Thyroid gland (tissue), 4 donors: Measurements from ENCODE around the gene SMARCB1. TPM values are rescaled to one million over a fixed set of nuclear protein-coding genes. Genes with fewer than 3 reads are reported as not detected.

Source experiments
- DNase-seq, 2 donors: peaks; one replicate each; pipeline ENCODE4 v3.0.0-alpha.2; 2019
- H3K27ac ChIP-seq, 3 donors: fragments of 200-600 bp; sonication (generic); 1 replicate in 2 of 3; 2 replicates in 1 of 3; pipeline ENCODE4 v1.5.1; 2016 to 2019; ENCODE audit warnings: mild to moderate bottlenecking in 1 of 3, moderate library complexity in 1 of 3
- H3K27me3 ChIP-seq: fragments of 200-600 bp; sonication (generic); one replicate; pipeline ENCODE4 v1.5.1; 2019
- H3K36me3 ChIP-seq, 2 donors: fragments of 200-600 bp; sonication (generic); one replicate each; pipeline ENCODE4 v1.5.1; 2016 to 2019
- H3K4me1 ChIP-seq, 2 donors: fragments of 200-600 bp; sonication (generic); one replicate each; pipeline ENCODE4 v1.5.1; 2017 to 2019
- H3K4me3 ChIP-seq, 3 donors: fragments of 200-600 bp; sonication (generic); replicated peaks in 1 of 3; 1 replicate in 2 of 3; 2 replicates in 1 of 3; pipeline ENCODE4 v1.5.1; 2016; ENCODE audit warnings: mild to moderate bottlenecking in 1 of 3
- H3K9me3 ChIP-seq: fragments of 200-600 bp; sonication (generic); one replicate; pipeline ENCODE4 v1.5.1; 2017
- POLR2A ChIP-seq, 2 donors: fragments of 450-650 bp; IDR thresholded peaks; one replicate each; pipeline ENCODE4 v1.6.1; 2017; ENCODE audit warnings: antibody characterized with exemption in 2 of 2, mild to moderate bottlenecking in 2 of 2, moderate library complexity in 1 of 2
- WGBS, 2 donors: methylation state at CpG; one replicate each; pipeline ENCODE4 v1.1.5; 2017; 5-methylcytosine and 5-hydroxymethylcytosine counted together
- intact Hi-C: fragments of 100-400 bp; cut with DNase I; formaldehyde crosslinking; loops from one replicate; pipeline ENCODE4 v1.15.1; 2023
- total RNA-seq, 4 donors: library from RNA; depleted of rRNA; stranded (reverse); fragments of >200 nt; gene quantifications; one replicate each; pipeline ENCODE4 v1.2.3, GENCODE V29; 2016
- TF ChIP-seq, protein P1 (sequence below), 6 experiments: fragments of 200-600 bp in 3 of 6; fragments of 450-650 bp in 3 of 6; sonication (generic) in 3 of 6; IDR thresholded peaks; one replicate each; pipeline ENCODE4 v1.5.1; 2016 to 2019; ENCODE audit warnings: antibody characterized with exemption in 6 of 6, mild to moderate bottlenecking in 2 of 6, inconsistent platforms in 1 of 6, moderate library complexity in 1 of 6

SMARCB1 gene
- total RNA-seq, 4 donors from 2014 or later: 59.8 to 107 (median 75.4) TPM

DNA sequence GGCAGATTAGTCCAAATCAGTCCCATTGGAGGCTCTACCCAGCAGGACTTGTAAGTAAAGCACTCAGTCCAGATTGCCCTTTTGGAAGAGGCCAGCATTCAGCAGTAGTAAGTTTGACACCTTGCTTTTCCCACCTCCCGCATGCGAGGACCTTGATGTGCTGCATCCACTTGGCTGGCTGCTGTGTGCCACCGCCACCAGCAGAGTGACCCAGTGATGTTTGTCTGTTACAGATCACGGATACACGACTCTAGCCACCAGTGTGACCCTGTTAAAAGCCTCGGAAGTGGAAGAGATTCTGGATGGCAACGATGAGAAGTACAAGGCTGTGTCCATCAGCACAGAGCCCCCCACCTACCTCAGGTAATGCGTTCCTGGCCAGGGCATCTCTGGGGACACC is 6.6 kb downstream of the SMARCB1 start:
- no peaks in the 10 kb centered on the region for H3K27me3 ChIP-seq
- no peaks in the 10 kb centered on the region for H3K9me3 ChIP-seq
- DNase-seq: no peak
- 95% methylated on average over 8 of the region's 8 CpGs for WGBS, 2 donors
- TF ChIP-seq, protein P1, sequence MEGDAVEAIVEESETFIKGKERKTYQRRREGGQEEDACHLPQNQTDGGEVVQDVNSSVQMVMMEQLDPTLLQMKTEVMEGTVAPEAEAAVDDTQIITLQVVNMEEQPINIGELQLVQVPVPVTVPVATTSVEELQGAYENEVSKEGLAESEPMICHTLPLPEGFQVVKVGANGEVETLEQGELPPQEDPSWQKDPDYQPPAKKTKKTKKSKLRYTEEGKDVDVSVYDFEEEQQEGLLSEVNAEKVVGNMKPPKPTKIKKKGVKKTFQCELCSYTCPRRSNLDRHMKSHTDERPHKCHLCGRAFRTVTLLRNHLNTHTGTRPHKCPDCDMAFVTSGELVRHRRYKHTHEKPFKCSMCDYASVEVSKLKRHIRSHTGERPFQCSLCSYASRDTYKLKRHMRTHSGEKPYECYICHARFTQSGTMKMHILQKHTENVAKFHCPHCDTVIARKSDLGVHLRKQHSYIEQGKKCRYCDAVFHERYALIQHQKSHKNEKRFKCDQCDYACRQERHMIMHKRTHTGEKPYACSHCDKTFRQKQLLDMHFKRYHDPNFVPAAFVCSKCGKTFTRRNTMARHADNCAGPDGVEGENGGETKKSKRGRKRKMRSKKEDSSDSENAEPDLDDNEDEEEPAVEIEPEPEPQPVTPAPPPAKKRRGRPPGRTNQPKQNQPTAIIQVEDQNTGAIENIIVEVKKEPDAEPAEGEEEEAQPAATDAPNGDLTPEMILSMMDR (IDR thresholded peaks at IDR 0.05): no peak
- TF ChIP-seq POLR2A (IDR thresholded peaks at IDR 0.05): no peak
- H3K4me1 ChIP-seq: peaks cover 8 to 9% of the 10 kb centered on the region in 2 donors
- no peak overlapping the region for H3K27ac ChIP-seq
- H3K4me3 ChIP-seq: no peak overlapping the region
- H3K36me3 ChIP-seq: peaks cover 37 to 48% of the 10 kb centered on the region in 2 donors
- intact Hi-C loops: no loop called here

DNA sequence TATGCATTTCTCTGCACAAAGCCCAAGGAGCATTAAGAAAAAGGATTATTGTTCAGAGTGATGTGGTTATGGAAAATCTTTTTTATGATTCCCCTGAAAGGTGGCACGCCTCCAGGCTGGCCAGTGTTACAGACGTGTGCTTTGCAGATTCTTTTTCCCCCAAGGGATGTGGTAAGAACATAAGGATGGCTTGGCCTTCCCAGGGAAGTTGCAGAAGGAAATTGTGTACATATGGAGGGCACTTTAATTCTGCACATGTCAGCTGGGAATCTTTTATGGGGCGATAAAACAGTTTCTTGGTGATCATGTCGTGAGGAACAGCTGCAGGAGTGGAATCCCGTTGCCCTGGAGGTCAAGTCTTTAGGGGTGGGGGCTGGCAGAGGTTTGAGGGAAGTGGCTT is 9.7 kb downstream of the SMARCB1 start:
- no peak overlapping the region for H3K27ac ChIP-seq
- H3K4me3 ChIP-seq: no peak overlapping the region
- no peaks in the 10 kb centered on the region for H3K27me3 ChIP-seq
- intact Hi-C loops: no loop called here
- 81 to 87% methylated on average over 5 of the region's 5 CpGs for WGBS, 2 donors
- H3K4me1 ChIP-seq: peaks cover 0 to 8% of the 10 kb centered on the region in 2 donors
- no peaks in the 10 kb centered on the region for H3K9me3 ChIP-seq
- peaks cover 54 to 67% of the 10 kb centered on the region in 2 donors for H3K36me3 ChIP-seq
- no peak for DNase-seq
- no peak for TF ChIP-seq POLR2A (IDR thresholded peaks at IDR 0.05)
- TF ChIP-seq, protein P1 (IDR thresholded peaks at IDR 0.05): no peak

DNA sequence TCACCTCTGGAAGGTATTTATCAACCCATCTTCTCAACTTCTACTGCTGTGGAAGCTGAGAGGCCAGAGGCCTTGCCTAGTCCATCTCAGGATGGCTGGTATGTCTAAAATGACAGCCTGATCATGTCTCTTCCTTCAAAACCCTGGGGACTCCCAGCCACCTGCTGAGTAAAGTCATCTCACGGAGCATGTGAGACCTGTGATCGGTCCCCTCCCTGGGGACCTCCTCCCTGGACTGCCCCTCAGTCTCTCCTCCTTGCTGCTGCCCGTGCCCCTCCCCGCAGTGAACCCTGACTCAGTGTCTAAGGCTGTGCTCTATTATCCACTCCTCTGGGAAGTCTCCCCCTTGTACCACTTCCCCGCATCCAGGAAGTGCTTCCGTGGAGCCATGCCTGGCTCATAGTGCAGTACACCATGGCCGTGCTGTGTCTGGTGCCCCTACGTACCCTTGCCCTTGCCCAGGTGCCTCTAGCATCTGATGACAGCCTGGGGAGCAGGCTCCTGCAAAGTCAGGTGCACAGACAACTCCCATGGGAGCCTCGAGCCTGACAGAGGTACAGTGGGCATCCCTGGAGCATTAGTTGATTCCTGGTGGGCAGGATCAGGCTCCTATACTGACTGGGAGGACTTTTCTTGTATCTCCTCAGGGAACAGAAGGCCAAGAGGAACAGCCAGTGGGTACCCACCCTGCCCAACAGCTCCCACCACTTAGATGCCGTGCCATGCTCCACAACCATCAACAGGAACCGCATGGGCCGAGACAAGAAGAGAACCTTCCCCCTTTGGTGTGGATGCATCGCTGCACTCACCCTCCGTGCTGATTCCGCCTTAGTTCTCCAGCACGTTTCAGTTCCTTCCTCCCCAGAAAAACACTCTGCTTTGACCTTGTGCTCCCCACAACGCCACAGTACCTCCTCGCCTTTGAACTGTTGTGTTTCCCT is 13.8 kb downstream of the SMARCB1 start:
- peaks cover 65 to 74% of the 10 kb centered on the region in 2 donors for H3K36me3 ChIP-seq
- intact Hi-C loops: no loop called here
- TF ChIP-seq POLR2A (IDR thresholded peaks at IDR 0.05): no peak
- TF ChIP-seq, protein P1 (IDR thresholded peaks at IDR 0.05): no peak
- H3K27me3 ChIP-seq: no peaks in the 10 kb centered on the region
- peaks cover 0 to 9% of the 10 kb centered on the region in 2 donors for H3K4me1 ChIP-seq
- H3K4me3 ChIP-seq: no peak overlapping the region
- H3K27ac ChIP-seq: no peak overlapping the region
- no peaks in the 10 kb centered on the region for H3K9me3 ChIP-seq
- no peak for DNase-seq
- WGBS, 2 donors: 90 to 92% methylated on average over 17 to 18 of the region's 18 CpGs

DNA sequence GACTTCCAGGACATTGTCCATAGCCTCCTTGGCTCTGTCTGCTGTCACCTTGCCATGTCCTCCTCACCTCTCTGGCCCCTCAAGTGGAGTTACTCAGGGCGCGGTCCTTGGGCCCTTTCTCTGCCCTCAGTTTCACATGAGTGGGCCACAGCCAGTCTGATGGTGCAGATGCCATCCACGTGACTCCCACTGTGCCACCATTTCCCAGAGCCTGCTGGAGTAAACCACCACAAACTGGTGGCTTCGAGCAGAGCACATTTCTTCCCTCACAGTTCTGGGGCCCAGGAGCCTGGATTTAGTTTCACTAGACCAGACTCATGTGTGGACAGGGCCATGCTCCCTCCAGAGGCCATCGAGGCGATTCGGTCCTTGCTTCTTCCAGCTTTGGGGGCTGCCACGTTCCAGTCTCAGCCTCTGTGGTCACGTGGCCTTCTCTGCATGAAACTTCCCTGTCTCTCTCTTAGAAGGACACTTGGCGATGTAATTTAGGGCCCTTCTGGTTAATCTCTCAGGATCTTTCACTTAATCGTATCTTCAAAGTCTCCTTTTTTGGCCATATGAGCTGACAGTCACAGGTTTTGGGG is 14.6 kb downstream of the SMARCB1 start:
- Histone ChIP-seq H3K9me3 (no peaks in the 10 kb centered on the region), H3K27me3 (no peaks in the 10 kb centered on the region), H3K4me1 (peaks cover 0 to 9% of the 10 kb centered on the region in 2 donors), H3K27ac (peak overlapping the region; percentile 27 to 56 (median 45)), H3K4me3 (no peak overlapping the region), H3K36me3 (peaks cover 66 to 75% of the 10 kb centered on the region in 2 donors)
- 77 to 81% methylated on average over 11 of the region's 11 CpGs for WGBS, 2 donors
- intact Hi-C loops: no loop called here
- DNase-seq: peak; percentile 77 to 78
- TF ChIP-seq, protein P1 (IDR thresholded peaks at IDR 0.05): no peak
- TF ChIP-seq POLR2A (IDR thresholded peaks at IDR 0.05): no peak
